ENCODE data around the gene CHRNA9.

DNA sequence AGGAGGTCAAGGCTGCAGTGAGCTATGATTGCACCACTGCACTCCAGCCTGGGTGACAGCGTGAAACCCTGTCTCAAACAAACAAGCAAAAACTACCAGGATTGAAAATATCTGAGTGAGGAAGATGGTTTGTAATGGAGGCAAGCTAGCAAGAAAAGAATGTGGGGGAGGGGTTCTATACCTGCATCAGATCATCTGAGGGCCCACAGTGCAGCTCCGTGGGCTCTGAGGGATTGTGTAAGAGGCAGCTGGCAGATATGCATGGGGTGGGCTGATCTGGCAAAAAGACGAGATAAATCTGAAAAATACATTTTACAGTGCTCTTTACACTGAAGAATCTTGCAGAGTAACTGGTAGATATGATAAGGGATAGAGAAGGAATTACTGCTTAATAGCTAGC, 28.9 kb upstream of the CHRNA9 start:
- TF ChIP-seq, protein P1, sequence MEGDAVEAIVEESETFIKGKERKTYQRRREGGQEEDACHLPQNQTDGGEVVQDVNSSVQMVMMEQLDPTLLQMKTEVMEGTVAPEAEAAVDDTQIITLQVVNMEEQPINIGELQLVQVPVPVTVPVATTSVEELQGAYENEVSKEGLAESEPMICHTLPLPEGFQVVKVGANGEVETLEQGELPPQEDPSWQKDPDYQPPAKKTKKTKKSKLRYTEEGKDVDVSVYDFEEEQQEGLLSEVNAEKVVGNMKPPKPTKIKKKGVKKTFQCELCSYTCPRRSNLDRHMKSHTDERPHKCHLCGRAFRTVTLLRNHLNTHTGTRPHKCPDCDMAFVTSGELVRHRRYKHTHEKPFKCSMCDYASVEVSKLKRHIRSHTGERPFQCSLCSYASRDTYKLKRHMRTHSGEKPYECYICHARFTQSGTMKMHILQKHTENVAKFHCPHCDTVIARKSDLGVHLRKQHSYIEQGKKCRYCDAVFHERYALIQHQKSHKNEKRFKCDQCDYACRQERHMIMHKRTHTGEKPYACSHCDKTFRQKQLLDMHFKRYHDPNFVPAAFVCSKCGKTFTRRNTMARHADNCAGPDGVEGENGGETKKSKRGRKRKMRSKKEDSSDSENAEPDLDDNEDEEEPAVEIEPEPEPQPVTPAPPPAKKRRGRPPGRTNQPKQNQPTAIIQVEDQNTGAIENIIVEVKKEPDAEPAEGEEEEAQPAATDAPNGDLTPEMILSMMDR (IDR thresholded peaks at IDR 0.05; ENCODE audit: low read depth, low read length): no peak
- TF ChIP-seq POLR2A (IDR thresholded peaks at IDR 0.05; ENCODE audit: extremely low read depth, insufficient read length): no peak

Data from NB4 (cell line).